Gastroesophageal sphincter (tissue), 4 donors: ENCODE results near the gene RPTOR. TPM values are rescaled to one million over a fixed set of nuclear protein-coding genes. Genes with fewer than 3 reads are reported as not detected.

Source experiments
- ATAC-seq: fragments of 150-250 bp; one replicate; pipeline ENCODE4 v1.9.1; 2016; ENCODE audit warnings: mild to moderate bottlenecking, moderate library complexity
- H3K27ac ChIP-seq, 4 donors: fragments of 200-600 bp; sonication (generic) in 3 of 4; 1 replicate in 3 of 4; 2 replicates in 1 of 4; pipeline ENCODE4 v1.5.1; 2016 to 2019
- H3K27me3 ChIP-seq: fragments of 200-600 bp; sonication (generic); one replicate; pipeline ENCODE4 v1.5.1; 2019
- H3K36me3 ChIP-seq, 2 donors: fragments of 200-600 bp; sonication (generic); one replicate each; pipeline ENCODE4 v1.5.1; 2019; ENCODE audit warnings: control low read depth in 1 of 2
- H3K4me1 ChIP-seq, 3 donors: fragments of 200-600 bp; sonication (generic); 1 replicate in 2 of 3; 2 replicates in 1 of 3; pipeline ENCODE4 v1.5.1; 2016 to 2019; ENCODE audit warnings: control low read depth in 2 of 3
- H3K4me3 ChIP-seq, 2 donors: fragments of 200-600 bp; sonication (generic); one replicate each; pipeline ENCODE4 v1.5.1; 2019; ENCODE audit warnings: mild to moderate bottlenecking in 1 of 2, moderate library complexity in 1 of 2
- H3K9me3 ChIP-seq, 3 donors: fragments of 200-600 bp; sonication (generic); one replicate each; pipeline ENCODE4 v1.5.1; 2017 to 2019; ENCODE audit warnings: control low read depth in 2 of 3
- CTCF ChIP-seq, 4 experiments: fragments of 200-600 bp in 2 of 4; fragments of 450-650 bp in 2 of 4; sonication (generic) in 1 of 4; IDR thresholded peaks; one replicate each; pipeline ENCODE4 v1.5.1; 2017 to 2019; ENCODE audit warnings: antibody characterized with exemption in 4 of 4, mild to moderate bottlenecking in 2 of 4, moderate library complexity in 2 of 4
- EP300 ChIP-seq: sonication (generic); formaldehyde crosslinking; IDR thresholded peaks from one replicate; pipeline ENCODE4 v1.6.1; 2017; ENCODE audit warnings: antibody characterized with exemption, mild to moderate bottlenecking
- POLR2A ChIP-seq, 2 donors: fragments of 450-650 bp; IDR thresholded peaks; one replicate each; pipeline ENCODE4 v1.6.1; 2017; ENCODE audit warnings: antibody characterized with exemption in 2 of 2, mild to moderate bottlenecking in 2 of 2, moderate library complexity in 1 of 2
- POLR2AphosphoS5 ChIP-seq: sonication (generic); formaldehyde crosslinking; IDR thresholded peaks from one replicate; pipeline ENCODE4 v1.6.1; 2017; ENCODE audit warnings: antibody characterized with exemption
- WGBS, 2 donors: methylation state at CpG; one replicate each; pipeline ENCODE4 v1.1.5; 2018; ENCODE audit warnings: low coverage in 1 of 2; 5-methylcytosine and 5-hydroxymethylcytosine counted together
- total RNA-seq, 4 donors: library from RNA; depleted of rRNA; stranded (reverse); fragments of >200 nt; gene quantifications; one replicate each; pipeline ENCODE4 v1.1.0, GENCODE V29; 2016

The RPTOR gene
- total RNA-seq, 4 donors from 2014 or later = 25.7 to 56.8 (median 39.7) TPM

GRCh38 chr17:80565343-80566053 lies 20.9 kb downstream of the RPTOR start:
- Histone ChIP-seq H3K27me3 (no peaks in the 10 kb centered on the region), H3K4me3 (no peak overlapping the region), H3K27ac (no peak overlapping the region), H3K9me3 (no peaks in the 10 kb centered on the region), H3K4me1 (no peaks in the 10 kb centered on the region), H3K36me3 (no peaks in the 10 kb centered on the region)
- WGBS, 2 donors = 76 to 86% methylated on average over 7 to 10 of the region's 12 CpGs
- TF ChIP-seq POLR2AphosphoS5 (no peak), CTCF (IDR thresholded peaks at IDR 0.05) (no peak), EP300 (no peak), POLR2A (IDR thresholded peaks at IDR 0.05) (no peak)
- ATAC-seq = no peak

GRCh38 chr17:80566054-80566400 lies 21.4 kb downstream of the RPTOR start:
- Histone ChIP-seq H3K27me3 (no peaks in the 10 kb centered on the region), H3K4me3 (no peak overlapping the region), H3K9me3 (no peaks in the 10 kb centered on the region), H3K27ac (no peak overlapping the region), H3K4me1 (no peaks in the 10 kb centered on the region), H3K36me3 (no peaks in the 10 kb centered on the region)
- no peak for TF ChIP-seq CTCF (IDR thresholded peaks at IDR 0.05)
- no peak for TF ChIP-seq POLR2AphosphoS5
- TF ChIP-seq EP300 = no peak
- TF ChIP-seq POLR2A (IDR thresholded peaks at IDR 0.05) = no peak
- 78 to 90% methylated on average over 4 to 5 of the region's 5 CpGs for WGBS, 2 donors
- no peak for ATAC-seq

GRCh38 chr17:80568246-80568645 lies 23.6 kb downstream of the RPTOR start:
- H3K9me3 ChIP-seq = no peaks in the 10 kb centered on the region
- TF ChIP-seq CTCF (IDR thresholded peaks at IDR 0.05) (no peak), POLR2A (IDR thresholded peaks at IDR 0.05) (no peak), POLR2AphosphoS5 (no peak), EP300 (no peak)
- no peak overlapping the region for H3K27ac ChIP-seq
- no peak for ATAC-seq
- no peak overlapping the region for H3K4me3 ChIP-seq
- H3K4me1 ChIP-seq = no peaks in the 10 kb centered on the region
- no peaks in the 10 kb centered on the region for H3K36me3 ChIP-seq
- H3K27me3 ChIP-seq = no peaks in the 10 kb centered on the region

GRCh38 chr17:80569924-80570323 lies 25.3 kb downstream of the RPTOR start:
- Histone ChIP-seq H3K36me3 (no peaks in the 10 kb centered on the region), H3K4me1 (no peaks in the 10 kb centered on the region), H3K27me3 (no peaks in the 10 kb centered on the region), H3K27ac (no peak overlapping the region), H3K4me3 (no peak overlapping the region), H3K9me3 (no peaks in the 10 kb centered on the region)
- no peak for ATAC-seq
- no peak for TF ChIP-seq POLR2A (IDR thresholded peaks at IDR 0.05)
- no peak for TF ChIP-seq EP300
- WGBS, 2 donors = 75 to 80% methylated on average over 1 to 7 of the region's 9 CpGs

GRCh38 chr17:80573701-80574100 lies 29.1 kb downstream of the RPTOR start:
- no peaks in the 10 kb centered on the region for H3K36me3 ChIP-seq
- WGBS, 2 donors = 60 to 76% methylated on average over 1 to 6 of the region's 6 CpGs
- no peak overlapping the region for H3K27ac ChIP-seq
- no peaks in the 10 kb centered on the region for H3K27me3 ChIP-seq
- TF ChIP-seq EP300 (no peak), POLR2A (IDR thresholded peaks at IDR 0.05) (no peak), CTCF (IDR thresholded peaks at IDR 0.05) (no peak), POLR2AphosphoS5 (no peak)
- no peak overlapping the region for H3K4me3 ChIP-seq
- no peak for ATAC-seq
- no peaks in the 10 kb centered on the region for H3K4me1 ChIP-seq
- no peaks in the 10 kb centered on the region for H3K9me3 ChIP-seq
